ENCODE measurements around the gene SLC25A38.

DNA sequence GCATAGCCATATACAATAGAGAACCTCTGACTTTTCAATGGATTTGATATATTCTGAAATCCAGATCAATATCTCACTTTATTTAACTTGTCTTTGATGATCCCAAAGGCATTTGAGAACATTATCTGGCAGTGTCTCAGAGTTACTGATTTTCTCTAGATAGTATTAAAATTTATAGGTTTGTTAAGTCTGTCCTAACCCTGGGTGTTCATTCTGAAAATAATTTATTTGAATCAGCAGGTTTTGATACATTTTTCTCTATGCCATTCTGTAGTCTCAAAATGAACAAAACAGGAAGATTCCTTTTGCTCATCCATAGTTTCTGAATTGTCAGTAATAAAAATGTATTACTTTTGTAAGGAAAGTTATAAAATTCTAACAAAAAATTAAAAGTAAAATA is 39.4 kb upstream of the SLC25A38 start:
- TF ChIP-seq, protein P1, sequence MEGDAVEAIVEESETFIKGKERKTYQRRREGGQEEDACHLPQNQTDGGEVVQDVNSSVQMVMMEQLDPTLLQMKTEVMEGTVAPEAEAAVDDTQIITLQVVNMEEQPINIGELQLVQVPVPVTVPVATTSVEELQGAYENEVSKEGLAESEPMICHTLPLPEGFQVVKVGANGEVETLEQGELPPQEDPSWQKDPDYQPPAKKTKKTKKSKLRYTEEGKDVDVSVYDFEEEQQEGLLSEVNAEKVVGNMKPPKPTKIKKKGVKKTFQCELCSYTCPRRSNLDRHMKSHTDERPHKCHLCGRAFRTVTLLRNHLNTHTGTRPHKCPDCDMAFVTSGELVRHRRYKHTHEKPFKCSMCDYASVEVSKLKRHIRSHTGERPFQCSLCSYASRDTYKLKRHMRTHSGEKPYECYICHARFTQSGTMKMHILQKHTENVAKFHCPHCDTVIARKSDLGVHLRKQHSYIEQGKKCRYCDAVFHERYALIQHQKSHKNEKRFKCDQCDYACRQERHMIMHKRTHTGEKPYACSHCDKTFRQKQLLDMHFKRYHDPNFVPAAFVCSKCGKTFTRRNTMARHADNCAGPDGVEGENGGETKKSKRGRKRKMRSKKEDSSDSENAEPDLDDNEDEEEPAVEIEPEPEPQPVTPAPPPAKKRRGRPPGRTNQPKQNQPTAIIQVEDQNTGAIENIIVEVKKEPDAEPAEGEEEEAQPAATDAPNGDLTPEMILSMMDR (conservative IDR thresholded peaks at IDR 0.05 in 1 of 2, IDR thresholded peaks at IDR 0.05 in 1 of 2; ENCODE audit: extremely low read depth in 1 of 2, insufficient read depth in 1 of 2, low read depth in 1 of 2, low read length in 2 of 2) = no peak
- TF ChIP-seq EZH2 (IDR thresholded peaks at IDR 0.05; ENCODE audit: borderline replicate concordance, low read length) = no peak
